ENCODE results near the gene DNHD1.
"Not testable (repeated sequence)": the region's sequence is repeated elsewhere in the genome, so short reads cannot be mapped to it uniquely, and the experiment has no call there.

DNHD1 gene

DNA sequence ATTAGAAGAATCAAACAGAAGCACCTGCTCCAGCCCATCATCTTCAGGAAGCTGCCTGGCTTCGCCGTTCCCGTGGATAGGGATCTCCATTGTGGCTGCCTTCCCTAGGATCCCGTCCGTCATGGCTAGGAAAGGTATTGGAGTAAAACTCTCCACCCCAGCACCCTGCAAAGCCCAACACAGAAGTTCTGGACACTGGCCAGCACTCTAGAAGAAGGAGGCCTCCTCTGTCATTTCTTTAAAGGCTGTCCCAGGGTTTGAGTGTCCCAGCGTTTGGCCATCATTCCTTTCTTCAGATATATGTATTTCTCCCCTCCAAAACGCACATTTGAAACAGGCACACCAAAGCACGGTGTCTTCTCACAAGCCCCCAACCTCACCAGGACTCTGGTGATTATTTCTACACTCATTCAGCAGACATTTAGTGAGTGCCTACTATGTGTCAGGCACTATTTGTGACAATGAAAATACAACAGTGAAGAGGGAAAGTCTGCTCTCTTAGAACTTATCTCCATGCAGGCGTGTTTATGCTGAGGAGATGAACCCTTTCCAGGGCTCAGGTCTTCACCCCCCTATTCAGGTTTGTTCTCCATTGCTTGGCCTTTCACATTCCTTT, 16.7 kb upstream of the DNHD1 start:
- DNase-seq, result no peak

DNA sequence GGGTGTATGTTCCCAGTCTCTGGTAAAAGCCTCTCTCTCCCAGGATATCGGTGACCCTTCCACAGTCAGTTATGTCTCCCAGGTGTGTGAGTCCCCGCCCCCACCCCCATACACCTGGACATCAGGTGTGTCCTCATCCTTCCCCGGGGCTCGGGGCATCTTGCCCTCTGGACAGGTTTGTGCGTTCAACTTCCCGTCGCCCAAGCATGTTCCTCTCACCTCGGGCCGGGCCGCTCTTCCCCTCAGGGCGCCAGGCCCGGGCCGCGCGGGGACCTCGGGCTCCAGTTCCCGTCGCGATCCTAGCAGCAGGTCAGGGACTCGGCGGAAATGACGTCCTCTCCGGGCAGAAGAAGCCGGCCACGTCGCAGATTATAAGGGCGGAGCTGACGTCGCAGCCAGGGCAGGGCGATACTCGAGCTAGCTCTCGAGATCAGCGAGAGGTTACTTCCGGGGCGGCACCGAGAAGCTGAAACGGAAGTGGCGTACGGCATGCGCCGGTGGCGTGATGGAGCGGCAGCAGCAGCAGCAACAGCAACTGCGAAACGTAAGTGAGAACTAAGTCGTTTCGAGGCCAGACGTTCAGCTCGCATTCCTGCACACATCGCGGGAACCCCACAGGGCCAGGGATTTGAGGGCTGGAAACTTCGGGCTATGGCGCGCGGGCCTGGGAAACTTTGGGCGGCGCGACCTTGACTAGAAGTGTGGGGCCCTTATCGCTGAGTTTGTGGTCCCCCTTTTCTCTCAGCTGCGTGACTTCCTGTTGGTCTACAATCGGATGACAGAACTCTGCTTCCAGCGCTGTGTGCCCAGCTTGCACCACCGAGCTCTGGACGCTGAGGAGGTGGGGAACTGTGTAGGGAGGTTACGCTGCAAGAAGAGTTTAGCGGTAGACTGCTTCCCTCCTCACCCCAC, 15.8 kb upstream of the DNHD1 start, which contains the start of the genes ARFIP2 and TIMM10B:
ARFIP2 (minus strand) TSS at position 320 of the 912 bp plus-strand sequence. CDS start 910 bp downstream, outside the sequence.
TIMM10B (plus strand) TSS at position 490 of the 912 bp plus-strand sequence; CDS start at position 506, 16 bp downstream.
- DNase-seq, result peak; percentile 97

DNA sequence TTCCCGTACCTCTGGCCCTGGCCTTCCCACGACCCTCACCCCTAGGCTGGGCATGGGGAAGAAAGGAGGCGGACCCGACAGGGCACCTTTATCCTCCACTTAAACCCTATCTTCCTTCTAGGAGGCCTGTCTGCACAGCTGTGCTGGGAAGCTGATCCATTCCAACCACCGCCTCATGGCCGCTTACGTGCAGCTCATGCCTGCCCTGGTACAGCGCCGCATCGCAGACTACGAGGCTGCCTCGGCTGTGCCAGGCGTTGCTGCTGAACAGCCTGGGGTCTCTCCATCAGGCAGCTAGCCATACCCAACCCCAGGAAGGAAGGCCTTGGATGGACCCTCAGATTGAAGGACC, 15.2 kb upstream of the DNHD1 start:
- no peak for DNase-seq

DNA sequence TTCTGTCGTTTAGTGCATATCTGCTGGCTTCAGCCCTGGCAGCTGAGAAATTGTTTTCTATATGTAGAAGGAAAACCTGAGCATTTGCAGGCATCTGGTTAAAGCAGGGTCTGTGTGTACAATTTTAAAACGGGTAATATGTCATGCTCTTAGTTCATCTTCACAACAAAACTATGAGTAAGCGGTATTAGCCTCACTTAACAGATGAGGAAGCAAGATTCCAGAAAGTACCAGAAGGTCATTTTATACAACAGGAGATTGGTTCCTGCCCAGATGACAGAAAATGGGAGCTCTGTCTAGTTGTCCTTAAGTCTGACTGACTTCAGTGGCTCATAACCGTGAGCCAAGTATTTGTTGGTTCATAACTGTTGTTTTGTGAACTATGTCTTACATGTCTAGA, 14.6 kb upstream of the DNHD1 start:
- no peak for DNase-seq

DNA sequence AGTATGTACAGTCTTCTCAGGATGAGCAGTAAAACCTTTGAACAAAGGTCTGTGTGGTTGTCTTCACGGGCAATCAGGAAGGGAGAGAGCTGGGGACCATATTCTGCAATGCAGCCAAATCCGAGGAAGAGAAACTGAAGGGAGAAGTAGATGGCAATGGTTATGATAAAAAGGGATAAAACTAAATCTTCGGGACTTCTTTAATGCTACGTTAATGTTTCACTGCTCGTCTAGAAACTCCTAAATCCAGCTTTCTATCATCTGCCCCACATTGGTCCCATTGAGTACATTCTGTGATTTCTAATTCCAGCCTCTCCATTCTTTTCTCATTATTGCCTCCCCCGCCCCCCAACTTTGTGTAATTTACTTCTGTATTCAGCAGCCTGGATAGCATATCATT, 14.1 kb upstream of the DNHD1 start:
- DNase-seq, result no peak

DNA sequence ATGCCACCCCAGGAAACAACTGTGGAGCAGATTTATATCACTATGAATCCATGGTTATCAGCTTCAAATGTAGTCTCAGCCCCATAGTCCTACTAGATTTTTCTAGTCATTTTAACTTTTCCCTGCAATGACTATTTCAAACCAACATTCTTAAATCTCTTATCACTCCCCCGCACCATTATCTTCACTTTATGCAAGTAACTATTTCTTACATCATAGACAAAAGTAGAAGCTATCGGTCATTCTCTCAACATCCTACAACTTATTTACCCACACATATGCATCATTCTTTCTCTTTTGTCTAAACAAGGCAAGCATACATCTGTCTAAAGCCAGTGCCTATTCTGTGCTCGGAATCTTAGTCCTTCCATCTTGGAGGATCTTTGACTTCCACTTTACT, 11.4 kb upstream of the DNHD1 start:
- DNase-seq, result no peak

DNA sequence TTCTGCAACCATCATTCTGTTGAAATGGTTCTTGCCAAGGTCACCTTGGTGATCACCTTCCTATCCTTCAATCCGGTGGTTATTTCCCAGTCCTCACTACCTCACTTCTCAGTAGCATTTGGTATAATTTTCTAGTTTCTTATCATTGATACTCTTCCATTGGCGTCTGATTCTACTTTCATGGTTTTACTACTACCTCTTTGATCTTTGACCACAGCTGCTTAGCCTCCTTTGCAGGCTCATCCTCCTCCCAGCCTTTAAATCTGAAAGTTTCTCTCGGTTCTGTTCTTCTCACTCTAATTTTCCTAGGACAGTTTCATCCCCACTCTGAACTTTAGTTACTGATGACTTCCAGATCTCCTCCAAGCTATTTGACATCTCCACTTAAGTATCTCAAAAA, 10.8 kb upstream of the DNHD1 start:
- no peak for DNase-seq

DNA sequence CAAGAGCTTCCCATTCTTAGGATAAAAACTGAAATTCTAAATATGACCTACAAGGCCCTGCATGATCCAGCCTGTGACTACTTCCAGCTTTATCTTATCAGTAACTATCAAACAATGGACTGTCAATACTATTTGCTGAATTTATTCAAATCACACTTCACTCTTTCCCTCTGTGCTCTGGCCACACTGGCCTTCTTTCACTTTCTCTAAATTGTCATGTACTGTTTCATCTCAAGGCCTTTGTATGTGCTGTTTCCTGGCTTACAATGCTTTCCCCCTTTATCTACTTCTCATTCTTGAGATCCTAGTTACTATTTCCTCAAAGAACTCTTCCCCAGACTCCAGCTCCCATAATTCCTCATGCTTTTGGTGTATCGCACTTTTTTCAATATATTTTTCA, 10.1 kb upstream of the DNHD1 start:
- DNase-seq, result no peak

DNA sequence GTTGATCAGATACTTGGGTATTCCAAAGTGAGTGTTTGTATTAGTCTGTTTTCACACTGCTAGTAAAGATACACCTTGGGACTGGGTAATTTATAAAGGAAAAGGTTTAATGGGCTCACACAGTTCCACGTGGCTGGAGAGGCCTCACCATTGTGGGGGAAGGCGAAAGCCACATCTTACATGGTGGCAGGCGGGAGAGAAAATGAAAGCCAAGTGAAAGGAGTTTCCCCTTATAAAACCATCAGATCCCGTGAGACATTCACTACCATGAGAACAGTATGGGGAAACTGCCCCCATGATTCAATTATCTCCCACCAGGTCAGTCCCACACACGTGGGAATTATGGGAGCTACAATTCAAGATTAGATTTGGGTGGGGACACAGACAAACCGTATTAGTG, 8.7 kb upstream of the DNHD1 start:
- no peak for DNase-seq

DNA sequence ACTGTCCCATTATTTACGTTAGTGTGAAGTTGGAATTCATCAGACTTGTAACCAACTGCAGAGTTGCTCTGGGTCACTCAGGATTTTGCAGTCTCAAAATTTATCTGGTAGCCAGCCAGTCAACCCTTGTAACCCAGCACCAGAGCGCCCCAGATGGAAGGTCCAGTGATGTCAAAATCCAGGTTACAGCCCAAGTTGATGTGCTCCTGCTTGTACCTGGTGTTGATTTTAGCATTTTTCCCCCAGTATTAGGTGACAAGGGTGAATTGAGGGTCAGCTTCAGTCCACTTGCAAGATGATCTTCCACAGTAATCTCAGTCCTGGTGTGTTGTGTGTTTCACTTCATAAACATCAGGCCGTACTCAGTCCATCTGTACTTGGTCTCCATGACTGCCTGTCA, 8.3 kb upstream of the DNHD1 start:
- DNase-seq, result no peak

DNA sequence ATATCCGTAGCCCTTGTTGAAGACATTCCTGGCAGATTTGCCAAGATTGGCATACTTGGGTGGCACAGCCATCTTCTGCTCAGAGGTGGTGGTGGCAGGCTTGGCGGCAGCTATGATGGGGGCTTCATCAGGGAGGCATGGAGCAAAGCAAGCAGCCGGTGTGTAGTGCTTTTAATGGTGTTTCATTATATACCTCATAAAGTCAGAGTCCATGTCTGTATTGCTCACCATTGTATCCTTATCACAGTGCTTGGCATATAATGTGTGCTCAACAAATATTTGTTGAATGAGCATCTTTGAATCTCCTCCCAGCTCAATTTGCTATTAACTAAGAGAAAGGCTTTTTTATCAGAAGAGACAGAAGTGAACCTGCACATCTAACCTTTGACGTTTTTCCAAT, 7.8 kb upstream of the DNHD1 start:
- no peak for DNase-seq

DNA sequence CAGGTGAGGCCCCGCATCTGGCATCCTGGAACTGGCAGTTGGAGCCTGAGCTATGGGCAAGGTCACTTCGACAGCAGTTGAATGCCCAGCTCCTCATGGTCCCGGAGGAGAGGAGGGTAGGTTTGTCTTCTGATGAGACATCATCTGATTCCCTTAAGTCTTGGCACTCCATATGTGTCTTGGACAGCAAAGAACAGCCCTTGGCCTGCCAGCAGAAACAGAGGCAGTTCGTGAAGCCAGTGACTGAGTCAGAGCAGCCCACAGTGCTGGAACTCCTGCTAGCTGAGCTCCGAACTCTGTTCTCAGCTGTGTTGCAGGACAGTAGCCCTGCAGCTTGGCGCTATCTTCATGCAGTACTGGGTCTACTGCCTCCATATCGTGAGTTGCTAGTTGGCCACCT, 1.0 kb downstream of the DNHD1 start:
- DNase-seq, result no peak

DNA sequence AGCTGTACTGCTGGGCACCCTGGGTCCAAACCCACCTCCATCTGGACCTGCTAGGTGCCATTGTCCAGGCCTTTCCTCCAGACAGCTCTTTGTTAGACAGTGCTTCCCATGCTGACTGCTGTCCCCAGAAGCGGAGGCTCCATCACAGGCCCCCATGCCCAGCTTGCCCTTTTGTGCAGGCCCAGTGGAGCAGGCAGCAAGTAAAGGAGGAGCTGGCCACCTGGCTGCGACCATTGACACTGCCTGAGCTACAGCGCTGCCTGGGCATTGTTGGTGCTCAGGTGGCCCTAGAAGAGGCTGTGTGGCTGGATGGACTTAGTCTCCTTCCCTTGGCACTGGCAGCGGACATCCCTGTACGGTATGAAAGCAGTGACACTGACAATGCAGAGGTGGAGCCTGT, 1.5 kb downstream of the DNHD1 start:
- DNase-seq, result no peak

DNA sequence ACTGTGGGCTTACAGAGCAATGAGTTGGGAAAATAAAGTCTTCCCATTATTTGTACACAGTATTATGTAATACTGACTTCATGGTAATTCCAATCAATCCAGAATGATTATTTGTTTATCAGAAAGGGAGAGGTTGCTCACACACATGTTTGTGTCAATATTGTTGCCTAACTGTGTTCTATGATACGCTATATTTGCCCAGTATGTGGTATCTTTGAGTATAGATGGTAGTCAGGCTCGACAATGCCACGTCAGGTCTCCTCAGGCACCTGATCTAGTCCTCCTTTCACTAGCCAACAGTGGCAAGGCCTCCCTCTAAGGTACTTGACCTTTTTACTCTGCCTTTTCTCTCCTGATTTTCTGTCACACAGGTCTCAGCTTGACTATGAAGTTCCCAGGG, 5.3 kb downstream of the DNHD1 start:
- no peak for DNase-seq

DNA sequence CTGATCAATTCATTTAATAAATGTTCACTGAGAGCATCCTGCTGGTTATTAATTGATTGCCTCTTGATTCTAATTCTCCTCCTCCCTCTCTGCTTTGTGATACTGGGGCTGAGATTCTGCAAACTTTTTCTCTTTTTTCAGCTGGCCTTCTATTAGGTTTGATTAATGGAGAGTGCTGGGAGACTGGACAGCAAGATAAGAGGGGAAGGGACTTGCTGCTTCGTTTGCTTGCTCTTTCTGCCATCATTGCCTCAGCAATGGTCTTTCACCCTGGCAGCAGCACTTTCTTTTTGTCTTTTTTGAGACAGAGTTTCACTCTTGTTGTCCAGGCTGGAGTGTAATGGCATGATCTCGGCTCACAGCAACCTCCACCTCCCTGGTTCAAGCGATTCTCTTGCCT, 7.1 kb downstream of the DNHD1 start:
- DNase-seq, result no peak

DNA sequence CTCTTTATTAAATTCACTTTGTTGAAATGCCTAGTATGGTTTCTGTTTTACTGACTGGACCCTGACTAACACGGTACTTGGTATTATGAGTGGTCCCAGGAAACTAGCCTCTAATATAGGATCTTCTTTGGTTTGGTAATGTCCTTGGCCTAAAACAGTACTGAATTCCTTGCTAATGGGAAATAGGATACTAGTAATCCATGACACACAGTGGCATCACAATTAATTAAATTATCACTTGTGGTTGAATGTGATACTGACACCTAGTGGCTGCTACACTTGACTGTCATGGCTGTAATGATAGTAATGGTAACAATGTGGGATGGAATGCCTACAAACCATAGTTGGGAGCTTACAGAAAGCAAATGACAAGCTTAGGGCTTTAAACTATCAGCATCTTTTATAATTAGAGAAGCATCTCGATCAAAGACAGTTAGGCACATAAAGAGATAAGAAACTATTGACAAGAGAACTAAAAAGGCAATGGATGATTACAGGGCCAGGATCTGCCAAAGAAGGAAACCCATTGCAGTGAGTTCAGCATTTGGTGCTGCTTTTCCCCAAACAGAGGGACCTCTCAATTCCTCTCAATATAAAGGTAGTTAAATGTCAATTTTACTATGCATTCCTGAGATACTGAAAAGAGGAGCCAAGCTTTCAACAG, 8.6 kb downstream of the DNHD1 start:
- peak; percentile 21 for DNase-seq

DNA sequence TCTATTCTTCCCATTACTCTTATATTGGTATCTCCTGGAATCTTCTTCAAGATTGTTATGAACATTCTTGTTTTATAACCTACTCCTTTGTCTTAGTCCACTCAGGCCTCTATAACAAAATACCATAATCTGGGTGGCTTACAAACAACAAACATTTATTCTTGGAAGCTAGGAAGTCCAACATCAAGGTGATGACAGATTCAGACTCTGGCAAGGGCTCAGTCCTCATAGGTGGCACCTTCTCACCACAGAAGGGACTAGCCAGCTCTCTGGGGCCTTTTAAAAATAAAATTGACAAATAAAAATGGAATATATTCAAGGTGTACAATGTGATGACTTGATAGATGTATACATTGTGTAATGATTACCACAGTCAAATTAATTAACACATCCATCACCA, 19.8 kb downstream of the DNHD1 start:
- no peak for DNase-seq

DNA sequence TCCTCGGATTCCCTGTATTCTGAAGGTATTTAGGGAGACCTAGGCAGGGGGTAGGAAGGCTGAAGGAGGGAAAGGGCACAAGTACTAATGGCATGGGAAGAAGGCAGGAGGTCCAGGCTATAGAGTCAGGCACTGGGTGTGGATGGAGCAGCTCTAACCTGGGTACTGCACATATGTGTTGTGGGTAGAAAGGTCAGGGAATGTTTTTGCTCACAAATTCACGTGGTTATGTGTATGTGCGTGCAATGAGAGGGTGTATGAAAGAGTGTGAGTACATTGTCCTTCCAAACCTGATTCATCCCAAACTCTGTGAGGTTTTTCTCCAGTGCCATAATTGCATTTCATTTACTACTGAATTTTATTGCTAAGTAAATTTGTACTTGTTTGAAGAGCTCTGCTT, 23.2 kb downstream of the DNHD1 start:
- DNase-seq, result no peak

DNA sequence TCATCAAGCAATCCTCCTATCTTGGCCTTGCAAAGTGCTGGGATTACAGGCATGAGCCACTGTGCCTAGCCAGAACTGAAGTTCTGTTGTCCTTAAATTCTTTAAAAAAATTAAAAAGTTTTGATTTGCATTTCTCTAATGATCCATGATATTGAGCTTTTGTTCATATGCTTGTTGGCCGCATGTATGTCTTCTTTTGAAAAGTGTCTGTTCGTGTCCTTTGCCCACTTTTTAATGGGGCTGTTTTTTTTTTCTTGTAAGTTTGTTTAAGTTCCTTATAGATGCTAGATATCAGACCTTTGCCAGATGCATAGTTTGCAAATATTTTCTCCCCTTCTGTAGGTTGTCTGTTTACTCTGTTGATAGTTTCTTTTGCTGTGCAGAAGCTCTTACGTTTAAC, 24.9 kb downstream of the DNHD1 start:
- not testable (repeated sequence) for DNase-seq

DNA sequence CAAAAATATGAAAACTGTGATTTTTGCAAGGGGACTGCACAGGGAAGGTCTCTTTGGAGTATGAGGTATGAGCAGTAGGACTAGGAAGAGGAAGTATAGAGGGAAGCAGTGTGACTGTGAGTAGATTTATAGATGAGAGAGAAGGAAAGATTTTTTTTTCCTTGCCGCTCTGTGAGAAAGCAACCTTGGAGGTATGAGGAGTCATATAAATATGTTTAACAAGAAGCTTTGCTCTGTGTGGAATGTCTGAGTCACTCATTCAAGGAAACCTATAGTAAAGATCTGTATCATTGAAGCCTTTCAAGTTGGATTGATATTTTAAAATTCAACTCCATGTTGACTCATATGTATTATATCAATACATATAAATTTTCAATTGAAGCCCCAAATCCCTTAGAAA, 26.2 kb downstream of the DNHD1 start:
- no peak for DNase-seq

DNA sequence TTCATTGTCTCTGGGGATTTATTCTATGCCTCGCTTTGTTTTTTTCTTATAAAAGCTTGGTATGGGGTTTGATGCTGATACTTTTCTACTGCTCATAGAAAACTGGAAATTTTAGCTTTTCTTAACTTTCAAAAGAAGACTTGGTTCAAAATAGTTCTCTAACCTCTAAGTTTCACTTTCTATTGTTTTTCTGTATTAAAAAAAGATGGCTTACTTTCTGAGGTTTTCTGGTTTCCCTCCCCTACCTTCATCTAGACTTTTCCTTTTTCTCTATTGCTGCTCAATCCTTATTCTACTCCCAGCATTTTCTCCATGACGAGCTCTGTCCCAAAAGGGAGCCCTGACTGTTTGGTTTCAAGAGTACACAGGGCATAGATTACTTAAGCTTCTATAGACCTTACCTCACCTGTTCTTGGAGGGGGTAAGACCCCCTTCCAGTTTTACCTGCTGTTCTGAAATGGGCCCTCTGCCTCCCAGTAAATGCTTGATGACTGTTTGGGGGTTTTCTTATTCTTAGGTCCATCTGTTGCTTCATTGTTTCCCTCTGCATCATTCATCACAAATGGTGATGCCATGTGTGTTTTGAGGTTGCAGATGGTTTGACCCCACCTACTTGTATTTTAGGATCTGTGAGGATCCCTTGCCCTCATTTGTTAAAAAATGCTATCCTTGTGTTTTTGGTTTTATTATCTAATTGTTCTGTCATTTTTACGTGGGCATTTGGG, 29.5 kb downstream of the DNHD1 start:
- DNase-seq, result no peak

DNA sequence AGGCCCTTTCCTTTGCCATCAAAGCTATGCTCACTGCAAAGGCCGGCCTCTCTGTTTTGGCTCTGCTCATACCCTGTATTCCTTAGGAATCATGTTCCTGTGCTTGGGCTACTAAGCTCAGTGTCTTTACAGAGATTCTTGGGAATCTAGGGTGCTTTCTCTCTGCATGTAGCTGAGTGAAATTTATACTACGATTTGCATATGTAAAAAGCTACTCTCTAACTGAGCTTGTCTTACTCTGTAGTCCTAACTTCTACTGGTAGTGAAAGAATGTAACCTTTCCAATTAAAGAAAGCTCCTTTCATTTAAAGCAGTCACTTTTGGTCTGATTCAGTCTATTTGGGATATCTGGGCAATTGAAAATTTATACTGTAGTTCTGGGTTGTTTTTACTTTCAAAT, 32.2 kb downstream of the DNHD1 start:
- DNase-seq, result no peak

DNA sequence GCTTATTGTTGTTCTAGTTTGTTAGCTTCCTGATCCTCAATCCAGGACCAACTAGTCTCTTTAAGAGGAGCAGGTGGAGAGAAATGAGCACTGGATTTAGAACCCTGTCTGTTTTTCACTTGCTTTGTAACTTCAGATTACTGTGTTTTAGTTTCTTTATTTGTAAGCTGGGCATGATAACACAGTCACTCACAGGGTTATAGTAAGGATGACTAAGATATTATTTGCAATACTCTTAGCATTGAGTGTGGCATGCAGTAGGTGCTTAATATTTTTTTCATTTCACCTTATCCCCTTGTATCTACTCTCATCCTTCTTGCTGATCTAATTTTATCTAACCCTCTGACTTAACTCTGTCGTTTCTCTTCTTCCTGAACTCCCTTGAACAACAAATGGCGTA, 33.8 kb downstream of the DNHD1 start:
- DNase-seq, result no peak
